Measurements from ENCODE around the gene CFDP1. TPM values are rescaled to one million over a fixed set of nuclear protein-coding genes. Genes with fewer than 3 reads are reported as not detected.

The CFDP1 gene
- total and polyA plus RNA-seq, 2 donors (not counting 1 experiment from before 2014, with no cell fraction given) = 47.9 to 80.0 TPM

- peaks cover 38% of the 10 kb centered on the region for H3K4me1 ChIP-seq (ENCODE audit: control insufficient read depth, extremely low read depth, insufficient read depth, low read length)
- DNase-seq (ENCODE audit: low read depth in 2 of 2) = peak in 1 of 2 donors; percentile 75
- peaks cover 46% of the 10 kb centered on the region for H3K79me2 ChIP-seq (ENCODE audit: control insufficient read depth, insufficient read depth, low read length)
Measured at GRCh38 chr16:75265911-75266701, 167.2 kb downstream of the CFDP1 start.

GRCh38 chr16:75264999-75265910, 168.0 kb downstream of the CFDP1 start:
- peak overlapping the region; percentile 96 for H3K9ac ChIP-seq (ENCODE audit: insufficient read depth, low read length)
- no peak overlapping the region for H2AFZ ChIP-seq (ENCODE audit: low read length)
- peaks cover 54% of the 10 kb centered on the region for H3K79me2 ChIP-seq (ENCODE audit: control insufficient read depth, insufficient read depth, low read length)
- H3K4me3 ChIP-seq (replicated peaks in 1 of 4; ENCODE audit: control extremely low read depth in 1 of 4, insufficient read depth in 1 of 4, low read depth in 3 of 4, low read length in 4 of 4) = peak overlapping the region; percentile 75 to 99 (median 93)
- peaks cover 40% of the 10 kb centered on the region for H3K4me1 ChIP-seq (ENCODE audit: control insufficient read depth, extremely low read depth, insufficient read depth, low read length)
- peak overlapping the region; percentile 93 for H3K27ac ChIP-seq (ENCODE audit: insufficient read depth, low read length)
- peaks cover 3% of the 10 kb centered on the region for H4K20me1 ChIP-seq (ENCODE audit: control insufficient read depth, extremely low read depth, insufficient read depth, low read length)
- no peaks in the 10 kb centered on the region for H3K27me3 ChIP-seq (ENCODE audit: control insufficient read depth, insufficient read depth, low read length)
- DNase-seq (ENCODE audit: low read depth in 2 of 2) = no peak
- H3K36me3 ChIP-seq (ENCODE audit: control insufficient read depth, insufficient read depth, low read length) = peaks cover 15% of the 10 kb centered on the region
- no peaks in the 10 kb centered on the region for H3K9me3 ChIP-seq (ENCODE audit: control insufficient read depth, insufficient read depth, low read depth, low read length)
- H3K4me2 ChIP-seq (ENCODE audit: extremely low read depth, insufficient read depth, low read length) = peak overlapping the region; percentile 67
- TF ChIP-seq, protein P1, sequence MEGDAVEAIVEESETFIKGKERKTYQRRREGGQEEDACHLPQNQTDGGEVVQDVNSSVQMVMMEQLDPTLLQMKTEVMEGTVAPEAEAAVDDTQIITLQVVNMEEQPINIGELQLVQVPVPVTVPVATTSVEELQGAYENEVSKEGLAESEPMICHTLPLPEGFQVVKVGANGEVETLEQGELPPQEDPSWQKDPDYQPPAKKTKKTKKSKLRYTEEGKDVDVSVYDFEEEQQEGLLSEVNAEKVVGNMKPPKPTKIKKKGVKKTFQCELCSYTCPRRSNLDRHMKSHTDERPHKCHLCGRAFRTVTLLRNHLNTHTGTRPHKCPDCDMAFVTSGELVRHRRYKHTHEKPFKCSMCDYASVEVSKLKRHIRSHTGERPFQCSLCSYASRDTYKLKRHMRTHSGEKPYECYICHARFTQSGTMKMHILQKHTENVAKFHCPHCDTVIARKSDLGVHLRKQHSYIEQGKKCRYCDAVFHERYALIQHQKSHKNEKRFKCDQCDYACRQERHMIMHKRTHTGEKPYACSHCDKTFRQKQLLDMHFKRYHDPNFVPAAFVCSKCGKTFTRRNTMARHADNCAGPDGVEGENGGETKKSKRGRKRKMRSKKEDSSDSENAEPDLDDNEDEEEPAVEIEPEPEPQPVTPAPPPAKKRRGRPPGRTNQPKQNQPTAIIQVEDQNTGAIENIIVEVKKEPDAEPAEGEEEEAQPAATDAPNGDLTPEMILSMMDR (conservative IDR thresholded peaks at IDR 0.05 in 1 of 2, IDR thresholded peaks at IDR 0.05 in 1 of 2; ENCODE audit: low read depth in 1 of 2, low read length in 2 of 2) = no peak
- TF ChIP-seq EZH2 (IDR thresholded peaks at IDR 0.05; ENCODE audit: low read length, missing control alignments) = no peak

More at GRCh38 chr16:75265911-75266701, 167.2 kb downstream of the CFDP1 start:
- H3K4me3 ChIP-seq (replicated peaks in 1 of 4; ENCODE audit: control extremely low read depth in 1 of 4, insufficient read depth in 1 of 4, low read depth in 3 of 4, low read length in 4 of 4) = peak overlapping the region; percentile 51 to 99 (median 75)
- H2AFZ ChIP-seq (ENCODE audit: low read length) = peak overlapping the region; percentile 59
- no peaks in the 10 kb centered on the region for H3K27me3 ChIP-seq (ENCODE audit: control insufficient read depth, insufficient read depth, low read length)
- peaks cover 3% of the 10 kb centered on the region for H4K20me1 ChIP-seq (ENCODE audit: control insufficient read depth, extremely low read depth, insufficient read depth, low read length)
- no peak for TF ChIP-seq EZH2 (IDR thresholded peaks at IDR 0.05; ENCODE audit: low read length, missing control alignments)
- TF ChIP-seq, protein P1 (conservative IDR thresholded peaks at IDR 0.05 in 1 of 2, IDR thresholded peaks at IDR 0.05 in 1 of 2; ENCODE audit: low read depth in 1 of 2, low read length in 2 of 2) = no peak
- H3K27ac ChIP-seq (ENCODE audit: insufficient read depth, low read length) = peak overlapping the region; percentile 93
- H3K4me2 ChIP-seq (ENCODE audit: extremely low read depth, insufficient read depth, low read length) = peak overlapping the region; percentile 80
- peak overlapping the region; percentile 96 for H3K9ac ChIP-seq (ENCODE audit: insufficient read depth, low read length)
- H3K36me3 ChIP-seq (ENCODE audit: control insufficient read depth, insufficient read depth, low read length) = peaks cover 15% of the 10 kb centered on the region
- no peaks in the 10 kb centered on the region for H3K9me3 ChIP-seq (ENCODE audit: control insufficient read depth, insufficient read depth, low read depth, low read length)

Data from fibroblast of lung (primary cell).